ENCODE data around the gene RBM4B.
"Not testable (repeated sequence)": the region's sequence is repeated elsewhere in the genome, so short reads cannot be mapped to it uniquely, and the experiment has no call there.

Gene RBM4B

DNA sequence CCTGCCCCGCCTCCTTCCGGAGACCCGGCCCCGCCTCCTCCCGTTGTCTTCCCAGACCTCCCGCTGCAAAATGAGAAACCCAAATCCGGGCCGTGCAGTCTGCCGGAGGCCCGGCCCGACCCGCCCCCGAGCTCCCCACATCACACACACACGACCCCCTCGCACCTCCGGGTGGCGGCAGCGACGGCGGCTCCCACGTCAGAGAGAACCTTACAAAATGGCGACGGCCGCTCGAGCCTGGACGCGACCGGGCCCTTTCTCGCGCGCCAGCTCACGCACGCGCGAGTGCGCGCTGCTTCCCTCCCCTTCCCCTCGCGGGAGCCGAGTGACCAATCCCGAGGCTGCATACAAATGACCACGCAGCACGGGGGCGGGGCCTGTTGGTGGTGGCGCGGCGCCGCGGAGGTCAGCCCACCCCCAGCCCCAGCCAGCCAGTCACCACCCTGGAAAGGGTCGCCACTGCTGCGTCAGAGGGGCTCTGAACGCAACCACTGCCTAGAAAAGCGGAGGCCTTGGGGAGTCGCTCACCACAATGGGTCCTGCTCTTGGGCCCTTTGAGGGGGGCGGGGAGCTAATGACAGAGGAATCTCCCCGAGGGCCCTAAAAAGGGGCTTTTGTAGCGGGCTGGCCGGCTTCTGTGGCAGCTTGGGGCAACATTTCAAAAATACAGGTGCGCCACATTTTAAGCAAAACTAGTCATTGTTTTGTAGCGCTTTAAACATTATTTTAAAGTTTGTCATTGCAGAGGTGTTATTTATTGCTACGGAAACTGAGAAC lies at the start of gene RBM4B:
Gene RBM4B (minus strand): TSS at position 289 of the 777 bp plus-strand sequence. CDS start 808 bp downstream, outside the sequence.
- Histone ChIP-seq H3K4me3 (ENCODE audit: low read depth in 1 of 2, low read length in 2 of 2) (peak within 1 kb of the TSS; percentile 84 to 95), H3K9me3 (ENCODE audit: control insufficient read depth in 1 of 2, low read length in 2 of 2) (no peaks in the 10 kb centered on the region), H3K36me3 (ENCODE audit: control insufficient read depth in 1 of 2, insufficient read depth in 2 of 2, low read length in 2 of 2) (no peaks in the 10 kb centered on the region), H3K4me1 (ENCODE audit: control insufficient read depth in 1 of 2, insufficient read depth in 2 of 2, low read length in 2 of 2) (peaks cover 19 to 30% of the 10 kb centered on the region in 2 donors), H3K27me3 (ENCODE audit: control insufficient read depth in 1 of 2, insufficient read depth in 2 of 2, low read length in 2 of 2) (no peaks in the 10 kb centered on the region), H3K27ac (ENCODE audit: low read depth, low read length) (peak within 1 kb of the TSS; percentile 96), H3K9ac (ENCODE audit: low read depth in 1 of 2, low read length in 2 of 2) (peak within 1 kb of the TSS; percentile 85 to 90)

GRCh38 chr11:66725647-66726046 lies 48.0 kb upstream of the RBM4B start:
- no peak overlapping the region for H3K27ac ChIP-seq (ENCODE audit: low read depth, low read length)
- no peak overlapping the region for H3K4me3 ChIP-seq (ENCODE audit: low read depth in 1 of 2, low read length in 2 of 2)
- H3K27me3 ChIP-seq (ENCODE audit: control insufficient read depth in 1 of 2, insufficient read depth in 2 of 2, low read length in 2 of 2): peaks cover 34 to 46% of the 10 kb centered on the region in 2 donors
- peaks cover 15 to 23% of the 10 kb centered on the region in 2 donors for H3K4me1 ChIP-seq (ENCODE audit: control insufficient read depth in 1 of 2, insufficient read depth in 2 of 2, low read length in 2 of 2)
- H3K9ac ChIP-seq (ENCODE audit: low read depth in 1 of 2, low read length in 2 of 2): no peak overlapping the region
- H3K9me3 ChIP-seq (ENCODE audit: control insufficient read depth in 1 of 2, low read length in 2 of 2): no peaks in the 10 kb centered on the region
- no peaks in the 10 kb centered on the region for H3K36me3 ChIP-seq (ENCODE audit: control insufficient read depth in 1 of 2, insufficient read depth in 2 of 2, low read length in 2 of 2)

- H3K9ac ChIP-seq (ENCODE audit: low read depth in 1 of 2, low read length in 2 of 2): no peak overlapping the region
- H3K36me3 ChIP-seq (ENCODE audit: control insufficient read depth in 1 of 2, insufficient read depth in 2 of 2, low read length in 2 of 2): no peaks in the 10 kb centered on the region
- peaks cover 20 to 28% of the 10 kb centered on the region in 2 donors for H3K4me1 ChIP-seq (ENCODE audit: control insufficient read depth in 1 of 2, insufficient read depth in 2 of 2, low read length in 2 of 2)
- peaks cover 34 to 46% of the 10 kb centered on the region in 2 donors for H3K27me3 ChIP-seq (ENCODE audit: control insufficient read depth in 1 of 2, insufficient read depth in 2 of 2, low read length in 2 of 2)
- no peaks in the 10 kb centered on the region for H3K9me3 ChIP-seq (ENCODE audit: control insufficient read depth in 1 of 2, low read length in 2 of 2)
- no peak overlapping the region for H3K4me3 ChIP-seq (ENCODE audit: low read depth in 1 of 2, low read length in 2 of 2)
- H3K27ac ChIP-seq (ENCODE audit: low read depth, low read length): no peak overlapping the region
Observed at GRCh38 chr11:66725114-66725513, 47.4 kb upstream of the RBM4B start.

GRCh38 chr11:66724167-66724566 lies 46.5 kb upstream of the RBM4B start:
- H3K36me3 ChIP-seq (ENCODE audit: control insufficient read depth in 1 of 2, insufficient read depth in 2 of 2, low read length in 2 of 2); H3K9me3 ChIP-seq (ENCODE audit: control insufficient read depth in 1 of 2, low read length in 2 of 2); H3K27ac ChIP-seq (ENCODE audit: low read depth, low read length); H3K9ac ChIP-seq (ENCODE audit: low read depth in 1 of 2, low read length in 2 of 2); H3K4me3 ChIP-seq (ENCODE audit: low read depth in 1 of 2, low read length in 2 of 2): not testable (repeated sequence)
- Histone ChIP-seq H3K4me1 (ENCODE audit: control insufficient read depth in 1 of 2, insufficient read depth in 2 of 2, low read length in 2 of 2) (peaks cover 29% of the 10 kb centered on the region in 2 donors), H3K27me3 (ENCODE audit: control insufficient read depth in 1 of 2, insufficient read depth in 2 of 2, low read length in 2 of 2) (peaks cover 31 to 39% of the 10 kb centered on the region in 2 donors)

GRCh38 chr11:66723693-66724092 lies 46.0 kb upstream of the RBM4B start:
- Histone ChIP-seq H3K36me3 (ENCODE audit: control insufficient read depth in 1 of 2, insufficient read depth in 2 of 2, low read length in 2 of 2) (no peaks in the 10 kb centered on the region), H3K27ac (ENCODE audit: low read depth, low read length) (no peak overlapping the region), H3K27me3 (ENCODE audit: control insufficient read depth in 1 of 2, insufficient read depth in 2 of 2, low read length in 2 of 2) (peaks cover 26 to 34% of the 10 kb centered on the region in 2 donors), H3K4me1 (ENCODE audit: control insufficient read depth in 1 of 2, insufficient read depth in 2 of 2, low read length in 2 of 2) (peaks cover 25 to 30% of the 10 kb centered on the region in 2 donors), H3K4me3 (ENCODE audit: low read depth in 1 of 2, low read length in 2 of 2) (no peak overlapping the region), H3K9me3 (ENCODE audit: control insufficient read depth in 1 of 2, low read length in 2 of 2) (no peaks in the 10 kb centered on the region), H3K9ac (ENCODE audit: low read depth in 1 of 2, low read length in 2 of 2) (no peak overlapping the region)

DNA sequence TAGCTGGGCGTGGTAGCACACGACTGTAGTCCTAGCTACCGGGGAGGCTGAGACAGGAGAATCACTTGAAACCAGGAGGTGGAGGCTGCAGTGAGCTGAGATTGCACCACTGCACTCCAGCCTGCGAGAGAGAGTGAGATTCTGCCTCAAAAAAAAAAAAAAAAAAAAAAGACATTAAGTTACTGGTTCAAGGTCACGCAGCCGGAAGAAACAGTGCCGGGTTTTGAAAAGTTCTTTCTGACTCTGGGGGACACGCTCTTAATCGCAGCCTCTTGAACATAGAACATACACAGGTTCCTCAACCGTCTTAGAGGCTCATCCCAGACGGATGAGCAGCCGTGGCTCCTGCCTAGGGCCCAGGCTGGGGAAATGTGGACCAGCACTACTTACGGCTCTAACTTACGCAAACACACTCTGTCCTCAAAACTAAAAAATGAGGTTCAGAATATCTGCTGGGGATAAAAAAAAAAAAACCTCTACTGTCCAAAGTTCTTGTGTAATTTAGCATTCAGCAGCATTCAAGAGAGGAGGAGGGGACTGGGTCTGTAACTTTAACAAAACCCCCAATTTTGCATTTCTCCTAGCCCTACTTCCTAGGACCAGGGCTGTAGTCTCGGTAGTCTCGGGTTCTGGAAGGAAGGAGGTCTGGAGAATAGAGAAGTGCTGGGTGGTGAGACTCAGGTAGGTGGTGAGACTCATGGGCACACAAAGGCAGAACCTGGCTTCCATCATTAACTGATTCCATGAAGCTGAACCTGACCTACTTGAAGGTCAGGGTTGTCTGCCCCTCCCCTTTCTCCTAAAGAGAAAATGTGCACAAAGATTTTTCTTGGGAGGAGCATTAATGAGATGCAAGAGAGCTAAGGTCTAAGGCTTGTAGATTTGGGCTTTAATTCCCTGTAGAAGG lies 45.3 kb upstream of the RBM4B start:
- peaks cover 26 to 31% of the 10 kb centered on the region in 2 donors for H3K4me1 ChIP-seq (ENCODE audit: control insufficient read depth in 1 of 2, insufficient read depth in 2 of 2, low read length in 2 of 2)
- H3K27me3 ChIP-seq (ENCODE audit: control insufficient read depth in 1 of 2, insufficient read depth in 2 of 2, low read length in 2 of 2): peaks cover 24 to 31% of the 10 kb centered on the region in 2 donors
- no peaks in the 10 kb centered on the region for H3K36me3 ChIP-seq (ENCODE audit: control insufficient read depth in 1 of 2, insufficient read depth in 2 of 2, low read length in 2 of 2)
- H3K9ac ChIP-seq (ENCODE audit: low read depth in 1 of 2, low read length in 2 of 2): no peak overlapping the region
- no peaks in the 10 kb centered on the region for H3K9me3 ChIP-seq (ENCODE audit: control insufficient read depth in 1 of 2, low read length in 2 of 2)
- no peak overlapping the region for H3K27ac ChIP-seq (ENCODE audit: low read depth, low read length)
- H3K4me3 ChIP-seq (ENCODE audit: low read depth in 1 of 2, low read length in 2 of 2): no peak overlapping the region

- Histone ChIP-seq H3K36me3 (ENCODE audit: control insufficient read depth in 1 of 2, insufficient read depth in 2 of 2, low read length in 2 of 2) (no peaks in the 10 kb centered on the region), H3K27me3 (ENCODE audit: control insufficient read depth in 1 of 2, insufficient read depth in 2 of 2, low read length in 2 of 2) (peaks cover 19 to 24% of the 10 kb centered on the region in 2 donors), H3K9ac (ENCODE audit: low read depth in 1 of 2, low read length in 2 of 2) (no peak overlapping the region), H3K9me3 (ENCODE audit: control insufficient read depth in 1 of 2, low read length in 2 of 2) (no peaks in the 10 kb centered on the region), H3K27ac (ENCODE audit: low read depth, low read length) (no peak overlapping the region), H3K4me3 (ENCODE audit: low read depth in 1 of 2, low read length in 2 of 2) (no peak overlapping the region), H3K4me1 (ENCODE audit: control insufficient read depth in 1 of 2, insufficient read depth in 2 of 2, low read length in 2 of 2) (peaks cover 23 to 34% of the 10 kb centered on the region in 2 donors)
Observed at GRCh38 chr11:66721939-66722338, 44.3 kb upstream of the RBM4B start.

DNA sequence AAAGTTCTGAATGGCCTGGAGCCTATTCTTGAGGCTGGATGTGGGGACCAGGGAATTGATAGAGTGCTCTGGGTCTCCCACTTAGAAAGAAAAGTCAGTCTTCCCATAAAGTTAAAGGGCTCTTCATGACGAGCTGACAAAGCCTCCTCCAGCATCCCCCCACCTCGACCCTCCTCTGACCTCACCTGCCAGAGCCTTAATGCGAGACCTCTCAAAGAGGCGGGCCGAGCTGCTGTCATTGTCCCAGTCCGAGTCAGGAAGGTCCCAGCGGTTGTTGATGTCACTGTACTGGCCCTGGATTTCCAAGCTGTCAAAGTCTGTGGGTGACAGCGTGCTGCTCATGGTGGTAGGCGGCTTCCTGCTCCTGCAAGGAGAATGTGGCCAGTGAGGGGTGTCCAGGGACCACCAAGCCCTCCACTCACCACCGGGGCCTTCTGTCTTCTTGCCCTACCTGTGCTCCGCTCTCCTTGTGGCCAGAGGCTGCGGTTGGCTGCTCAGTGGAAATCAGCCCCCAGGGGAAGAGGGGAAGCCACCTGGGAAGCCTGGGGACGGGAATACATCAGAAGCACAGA lies 43.3 kb upstream of the RBM4B start:
- H3K27ac ChIP-seq (ENCODE audit: low read depth, low read length): no peak overlapping the region
- no peak overlapping the region for H3K9ac ChIP-seq (ENCODE audit: low read depth in 1 of 2, low read length in 2 of 2)
- no peaks in the 10 kb centered on the region for H3K9me3 ChIP-seq (ENCODE audit: control insufficient read depth in 1 of 2, low read length in 2 of 2)
- no peaks in the 10 kb centered on the region for H3K36me3 ChIP-seq (ENCODE audit: control insufficient read depth in 1 of 2, insufficient read depth in 2 of 2, low read length in 2 of 2)
- H3K4me1 ChIP-seq (ENCODE audit: control insufficient read depth in 1 of 2, insufficient read depth in 2 of 2, low read length in 2 of 2): peaks cover 19 to 34% of the 10 kb centered on the region in 2 donors
- H3K27me3 ChIP-seq (ENCODE audit: control insufficient read depth in 1 of 2, insufficient read depth in 2 of 2, low read length in 2 of 2): peaks cover 10 to 15% of the 10 kb centered on the region in 2 donors
- no peak overlapping the region for H3K4me3 ChIP-seq (ENCODE audit: low read depth in 1 of 2, low read length in 2 of 2)

- Histone ChIP-seq H3K4me1 (ENCODE audit: control insufficient read depth in 1 of 2, insufficient read depth in 2 of 2, low read length in 2 of 2) (peaks cover 19 to 34% of the 10 kb centered on the region in 2 donors), H3K9me3 (ENCODE audit: control insufficient read depth in 1 of 2, low read length in 2 of 2) (no peaks in the 10 kb centered on the region), H3K36me3 (ENCODE audit: control insufficient read depth in 1 of 2, insufficient read depth in 2 of 2, low read length in 2 of 2) (no peaks in the 10 kb centered on the region), H3K27ac (ENCODE audit: low read depth, low read length) (no peak overlapping the region), H3K4me3 (ENCODE audit: low read depth in 1 of 2, low read length in 2 of 2) (no peak overlapping the region), H3K9ac (ENCODE audit: low read depth in 1 of 2, low read length in 2 of 2) (no peak overlapping the region), H3K27me3 (ENCODE audit: control insufficient read depth in 1 of 2, insufficient read depth in 2 of 2, low read length in 2 of 2) (peaks cover 3 to 8% of the 10 kb centered on the region in 2 donors)
Observed at GRCh38 chr11:66720223-66720898, 42.7 kb upstream of the RBM4B start.

All from duodenal mucosa (tissue), 2 donors.